GM21825 (cell line): ENCODE results near the gene SMYD3.
"Not testable (repeated sequence)": the region's sequence is repeated elsewhere in the genome, so short reads cannot be mapped to it uniquely, and the experiment has no call there.

Source experiments
- ATAC-seq: cut with Tn5 transposase; IDR thresholded peaks from one replicate; pipeline ENCODE4 v1.9.1; 2021; ENCODE audit warnings: mild to moderate bottlenecking, moderate library complexity; ENCODE audit not compliant: unreplicated experiment

SMYD3 gene

GRCh38 chr1:245797592-245798348 lies 709.3 kb downstream of the SMYD3 start:
- ATAC-seq, result no peak

DNA sequence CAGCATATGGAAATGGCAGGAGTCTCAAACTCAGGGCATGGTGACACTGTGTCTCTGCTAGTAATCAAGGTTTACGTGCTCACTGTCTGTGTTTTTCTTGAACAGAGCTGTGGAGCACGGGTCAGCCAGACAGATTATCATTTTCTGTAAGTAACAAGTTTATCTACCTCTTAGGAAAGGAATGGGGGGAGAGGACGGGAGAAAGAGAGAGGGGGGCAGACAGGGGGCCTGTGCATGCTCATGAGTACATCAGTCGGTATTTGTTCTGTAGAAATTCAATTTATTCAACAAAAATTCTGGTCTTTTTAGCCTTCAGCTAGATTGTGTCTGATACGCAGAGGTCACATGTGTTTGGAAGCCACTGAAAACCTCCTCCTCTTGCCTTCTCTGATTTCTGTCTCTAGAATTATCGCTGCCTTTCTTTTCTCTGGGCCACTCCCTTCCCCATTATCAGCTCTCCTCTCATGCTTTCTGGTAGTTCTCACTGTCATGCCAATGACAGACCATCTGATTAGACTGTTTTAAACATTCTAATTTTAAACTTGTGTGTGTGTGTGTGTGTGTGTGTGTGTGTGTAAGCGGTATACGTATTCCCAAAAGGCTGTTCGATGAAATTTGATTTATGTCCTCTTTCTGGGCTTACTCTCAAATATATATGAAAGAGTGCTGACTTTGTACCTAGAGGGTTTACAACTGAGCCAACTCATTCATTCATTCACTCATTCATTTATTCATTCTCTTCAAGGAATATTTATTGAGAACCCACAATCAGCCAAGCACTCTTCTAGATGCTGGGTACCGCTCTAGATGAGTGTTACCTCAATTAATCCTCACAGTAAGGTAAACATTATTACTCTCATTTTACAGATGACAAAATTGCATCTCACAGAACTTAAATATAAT lies 715.4 kb downstream of the SMYD3 start:
- ATAC-seq, result no peak

DNA sequence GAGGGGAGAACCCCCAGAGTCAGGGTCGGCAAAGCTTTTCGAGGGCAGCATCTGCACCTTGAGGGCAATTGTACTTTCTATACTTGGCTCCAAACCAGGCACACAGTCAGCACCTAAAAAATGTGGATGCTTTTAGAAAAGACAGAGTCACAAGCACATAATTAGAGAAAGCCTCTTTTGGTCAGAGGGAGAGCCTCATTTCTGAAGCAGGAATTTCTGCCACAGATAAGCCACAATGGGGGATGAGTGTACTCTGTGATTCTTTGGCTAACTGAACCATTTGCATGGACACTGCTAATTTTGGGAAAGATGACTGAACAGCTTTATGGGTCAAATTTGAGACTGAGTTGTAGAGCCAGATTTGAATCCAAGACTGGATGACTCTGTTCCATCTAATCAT lies 716.6 kb downstream of the SMYD3 start:
- ATAC-seq, result no peak

DNA sequence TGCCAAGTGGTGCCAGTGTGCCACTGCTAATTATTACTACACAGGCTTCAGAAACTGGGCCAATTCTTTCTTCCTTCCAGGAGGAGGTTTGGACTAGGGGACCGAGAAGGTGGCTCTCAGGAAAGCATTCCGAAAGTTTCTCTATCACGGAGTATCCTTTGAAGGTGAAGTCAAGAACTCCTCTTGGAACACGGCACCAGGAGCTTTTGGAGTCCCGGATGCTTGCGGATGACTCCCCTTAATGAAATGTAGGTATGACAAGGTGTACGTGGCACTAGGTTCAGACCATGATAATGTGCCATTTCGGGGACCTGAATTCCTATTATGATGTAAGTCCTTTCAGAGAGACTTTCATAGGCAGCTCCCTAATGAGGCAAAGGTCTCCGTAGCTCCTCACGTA lies 718.2 kb downstream of the SMYD3 start:
- ATAC-seq, result no peak

DNA sequence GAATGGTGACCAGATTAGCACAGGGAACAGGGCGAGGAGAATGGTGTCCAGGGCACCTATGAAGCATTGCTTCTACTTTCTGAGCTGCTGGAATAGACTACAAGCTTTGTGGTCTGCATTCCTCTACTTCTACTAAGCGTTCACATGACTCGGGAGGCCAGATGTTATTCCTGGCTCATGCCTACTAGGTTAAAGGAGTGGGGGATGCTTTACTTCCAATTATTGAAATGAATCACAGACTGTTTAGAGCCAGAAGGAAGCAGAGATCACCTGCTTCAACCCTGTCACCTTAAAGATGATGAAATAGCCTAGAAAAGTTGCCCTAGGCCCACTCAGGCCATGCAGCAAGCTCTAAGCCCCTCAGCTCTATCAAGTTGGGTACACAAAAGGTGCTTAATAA lies 718.8 kb downstream of the SMYD3 start:
- ATAC-seq, result no peak

GRCh38 chr1:245786948-245787347 lies 720.1 kb downstream of the SMYD3 start:
- no peak for ATAC-seq

DNA sequence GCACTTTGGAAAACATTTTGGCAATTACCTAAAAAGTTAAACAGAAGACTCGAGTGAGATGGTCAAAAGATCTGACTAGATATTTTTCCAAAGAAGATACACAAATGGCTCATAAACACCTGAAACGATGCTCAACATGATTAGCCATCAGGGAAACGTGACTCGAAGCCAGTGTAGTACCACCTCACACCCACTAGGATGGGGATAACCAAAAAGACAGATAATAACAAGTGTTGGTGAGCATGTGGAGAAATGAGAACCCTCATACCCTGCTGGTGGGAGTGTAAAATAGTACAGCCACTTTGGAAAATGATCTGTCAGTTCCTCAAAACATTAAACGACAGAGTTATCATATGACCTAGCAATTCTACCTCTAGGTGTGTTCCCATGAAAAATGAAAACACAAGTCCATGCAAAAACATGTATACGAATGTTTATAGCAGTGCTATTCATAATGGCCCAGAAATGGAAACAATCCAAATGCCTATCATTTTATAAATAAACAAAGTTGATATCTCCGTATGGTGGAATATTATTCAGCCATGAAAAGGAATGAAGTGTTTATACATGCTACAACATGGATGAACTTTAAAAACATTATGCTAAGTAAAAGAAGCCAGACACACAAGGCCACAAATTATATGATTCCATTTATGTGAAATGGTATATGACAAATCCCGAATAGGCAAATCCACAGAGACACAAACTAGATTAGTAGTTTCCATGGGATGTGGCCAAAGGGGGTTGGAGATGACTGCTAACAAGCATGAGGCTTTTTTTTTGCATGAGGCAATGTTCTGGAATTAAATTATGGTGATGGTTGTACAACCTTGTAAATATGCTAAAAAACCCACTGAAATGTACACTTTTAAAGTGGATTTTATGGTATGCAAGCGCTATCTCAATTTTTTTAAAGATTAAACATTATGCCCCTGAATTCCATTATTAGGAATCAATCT lies 727.0 kb downstream of the SMYD3 start:
- no peak for ATAC-seq

- no peak for ATAC-seq
Measured at GRCh38 chr1:245777752-245778151, 729.3 kb downstream of the SMYD3 start.

DNA sequence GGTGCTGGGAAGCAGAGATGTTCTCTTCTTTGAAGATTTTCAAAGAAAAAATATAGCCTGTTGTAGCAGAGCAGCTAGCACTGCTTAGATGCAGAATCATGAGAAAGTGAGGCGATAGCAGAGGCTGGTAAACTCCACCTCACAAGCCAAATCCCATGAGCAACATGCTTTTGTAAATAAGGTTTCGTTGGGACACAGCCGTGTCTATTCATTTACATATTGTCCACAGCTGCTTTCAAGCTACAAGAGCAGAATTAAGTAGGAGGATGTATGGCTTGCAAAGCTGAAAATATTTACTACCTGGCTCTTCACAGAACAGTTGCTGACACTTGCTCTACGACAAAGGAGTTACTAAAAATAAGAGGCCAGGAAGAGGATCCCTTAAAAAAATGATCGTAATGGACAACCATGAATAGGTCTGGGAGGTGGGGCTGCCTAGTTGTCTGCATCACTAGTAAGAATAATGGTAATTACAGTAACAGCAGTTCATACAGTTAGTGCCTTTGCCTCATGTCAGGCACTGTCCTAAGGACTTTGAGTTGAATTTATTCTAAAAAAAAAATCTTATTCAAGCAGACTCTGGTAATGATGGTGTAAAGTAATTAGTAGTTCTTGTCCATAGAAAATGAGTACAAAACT lies 730.3 kb downstream of the SMYD3 start:
- ATAC-seq, result no peak

DNA sequence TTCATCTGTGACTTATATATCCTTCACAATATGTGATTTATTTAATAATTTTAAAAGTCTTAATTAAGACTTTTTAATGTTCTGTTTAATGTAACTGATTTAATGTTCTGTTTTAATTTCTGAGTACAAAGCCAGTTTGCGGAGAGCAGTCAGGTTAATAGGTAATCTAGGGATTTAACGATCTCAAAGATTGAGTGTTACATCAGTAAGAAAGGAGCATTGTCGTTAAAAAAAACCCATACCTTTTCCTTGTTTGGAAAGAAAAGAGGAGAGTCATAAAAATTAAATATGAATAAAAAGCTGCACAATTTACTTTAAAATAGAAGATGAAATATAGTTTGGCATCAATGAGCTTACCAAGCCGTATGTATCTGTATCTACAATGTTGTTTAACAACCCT lies 730.9 kb downstream of the SMYD3 start:
- ATAC-seq, result no peak

DNA sequence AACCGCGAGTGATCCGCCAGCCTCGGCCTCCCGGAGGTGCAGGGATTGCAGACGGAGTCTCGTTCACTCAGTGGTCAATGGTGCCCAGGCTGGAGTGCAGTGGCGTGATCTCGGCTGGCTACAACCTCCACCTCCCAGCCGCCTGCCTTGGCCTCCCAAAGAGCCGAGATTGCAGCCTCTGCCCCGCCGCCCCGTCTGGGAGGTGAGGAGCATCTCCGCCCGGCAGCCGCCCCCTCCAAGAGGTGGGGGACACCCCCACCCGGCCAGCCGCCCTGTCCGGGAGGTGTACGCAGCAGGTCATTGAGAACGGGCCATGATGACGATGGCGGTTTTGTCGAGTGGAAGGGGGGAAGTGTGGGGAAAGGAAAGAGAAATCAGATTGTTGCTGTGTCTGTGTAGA lies 732.1 kb downstream of the SMYD3 start:
- not testable (repeated sequence) for ATAC-seq

DNA sequence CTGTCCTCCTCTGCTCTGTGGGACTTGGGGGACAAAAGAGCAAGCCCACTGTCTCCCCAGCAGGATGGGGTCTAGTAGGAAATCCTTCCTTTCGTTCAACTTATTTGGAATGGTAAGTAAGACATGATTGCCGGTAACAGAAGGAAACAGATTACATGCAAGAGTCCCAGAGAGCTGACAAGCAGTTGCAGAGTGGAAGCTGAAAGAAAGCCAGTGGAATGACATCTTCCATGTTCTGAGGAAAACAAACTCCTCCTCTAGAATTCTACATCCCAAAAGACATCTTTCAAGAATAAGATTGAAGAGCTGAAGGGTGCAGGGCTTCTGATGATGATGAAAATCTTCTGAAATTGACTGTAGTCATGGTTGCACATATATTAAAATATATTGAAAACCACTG lies 732.9 kb downstream of the SMYD3 start:
- ATAC-seq, result no peak

DNA sequence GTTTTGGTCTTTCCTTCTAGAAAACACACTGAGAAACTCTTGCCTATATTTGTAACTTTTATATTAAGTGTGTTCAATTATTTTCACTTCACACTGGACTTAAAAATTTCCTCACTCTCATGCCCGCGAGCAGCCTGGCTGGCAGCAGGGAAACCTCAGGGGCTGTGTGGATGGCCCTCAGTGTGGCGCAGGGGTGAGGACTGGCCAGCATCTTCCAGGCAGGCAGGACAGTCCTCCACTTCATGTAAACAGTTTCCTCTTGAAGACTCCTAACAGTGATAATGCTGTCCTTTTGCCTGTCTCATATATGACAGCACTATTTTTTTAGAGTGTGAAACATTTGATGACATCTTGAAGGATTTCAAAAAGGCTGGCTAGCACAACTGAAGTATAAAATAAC lies 733.7 kb downstream of the SMYD3 start:
- ATAC-seq, result no peak

- ATAC-seq, result no peak
Measured at GRCh38 chr1:245772739-245773138, 734.3 kb downstream of the SMYD3 start.

DNA sequence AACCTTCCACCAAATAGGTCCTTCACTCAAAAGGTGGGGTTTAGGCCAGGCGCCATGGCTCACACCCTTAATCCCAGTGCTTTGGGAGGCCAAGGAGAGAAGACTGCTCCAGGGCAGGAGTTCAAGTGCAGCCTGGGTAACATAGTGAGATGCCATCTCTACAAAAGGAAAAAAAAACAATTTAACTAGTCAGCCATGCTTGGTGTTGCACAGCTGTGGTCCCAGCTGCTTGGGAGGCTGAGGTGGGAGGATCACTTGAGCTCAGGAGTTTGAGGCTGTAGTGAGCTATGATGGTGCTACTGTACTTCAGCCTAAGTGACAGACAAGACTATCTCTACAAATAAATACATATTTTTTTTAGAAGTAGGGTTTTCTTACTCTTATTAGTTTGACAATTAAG lies 734.8 kb downstream of the SMYD3 start:
- no peak for ATAC-seq

GRCh38 chr1:245771511-245772281 lies 735.4 kb downstream of the SMYD3 start:
- no peak for ATAC-seq

GRCh38 chr1:245770156-245770555 lies 736.9 kb downstream of the SMYD3 start:
- no peak for ATAC-seq

- no peak for ATAC-seq
Measured at GRCh38 chr1:245768596-245768995, 738.5 kb downstream of the SMYD3 start.

DNA sequence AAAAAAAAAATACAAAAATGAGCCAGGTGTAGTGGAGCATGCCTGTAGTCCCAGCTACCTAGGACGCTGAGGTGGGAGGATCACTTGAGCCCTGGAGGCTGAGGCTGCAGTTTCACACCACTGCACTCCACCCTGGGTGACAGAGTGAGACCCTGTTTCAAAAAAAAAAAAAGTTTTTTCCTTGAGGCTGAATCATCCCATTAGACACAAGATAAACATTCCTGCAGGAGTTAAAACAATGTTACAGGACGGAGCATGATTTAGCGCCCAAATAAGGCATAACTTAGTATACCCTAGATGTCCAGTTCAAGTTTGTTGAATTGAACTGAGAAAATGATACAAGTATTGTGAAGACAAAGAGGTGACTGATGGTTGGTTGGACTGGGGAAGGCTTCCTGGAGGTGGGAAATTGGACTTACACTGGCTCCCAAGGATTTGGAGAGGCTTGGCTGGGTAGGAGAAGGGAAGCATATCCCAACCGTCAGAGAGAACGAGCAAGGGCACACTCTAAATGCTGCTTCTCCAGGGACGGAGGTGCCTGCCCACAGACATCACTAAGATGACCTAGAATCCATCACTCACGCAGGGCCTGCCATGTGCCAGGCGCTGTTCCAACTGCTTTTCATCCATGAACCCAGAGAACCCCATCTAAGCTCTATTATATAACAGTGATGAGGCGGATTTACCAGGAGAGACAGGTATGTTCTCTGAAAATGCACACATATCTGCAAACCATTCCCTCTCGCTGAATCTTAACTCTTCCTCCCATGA lies 741.7 kb downstream of the SMYD3 start:
- ATAC-seq, result no peak
